Erythroblast (primary cell): Measurements from ENCODE around the gene IRX2.

Experiments
- DNase-seq, 2 experiments: peaks; one replicate each; lab custom pipeline; 2025; lab: John Stamatoyannopoulos, UW
- GATA1 ChIP-seq: IDR thresholded peaks from 2 replicates; pipeline ENCODE4 v1.6.1; 2011; ENCODE audit warnings: low read depth, mild to moderate bottlenecking, control low read depth, low read length, moderate library complexity
- POLR2A ChIP-seq: IDR thresholded peaks from 2 replicates; pipeline ENCODE4 v1.6.1; 2011; ENCODE audit warnings: mild to moderate bottlenecking, low read length

The IRX2 gene

DNA sequence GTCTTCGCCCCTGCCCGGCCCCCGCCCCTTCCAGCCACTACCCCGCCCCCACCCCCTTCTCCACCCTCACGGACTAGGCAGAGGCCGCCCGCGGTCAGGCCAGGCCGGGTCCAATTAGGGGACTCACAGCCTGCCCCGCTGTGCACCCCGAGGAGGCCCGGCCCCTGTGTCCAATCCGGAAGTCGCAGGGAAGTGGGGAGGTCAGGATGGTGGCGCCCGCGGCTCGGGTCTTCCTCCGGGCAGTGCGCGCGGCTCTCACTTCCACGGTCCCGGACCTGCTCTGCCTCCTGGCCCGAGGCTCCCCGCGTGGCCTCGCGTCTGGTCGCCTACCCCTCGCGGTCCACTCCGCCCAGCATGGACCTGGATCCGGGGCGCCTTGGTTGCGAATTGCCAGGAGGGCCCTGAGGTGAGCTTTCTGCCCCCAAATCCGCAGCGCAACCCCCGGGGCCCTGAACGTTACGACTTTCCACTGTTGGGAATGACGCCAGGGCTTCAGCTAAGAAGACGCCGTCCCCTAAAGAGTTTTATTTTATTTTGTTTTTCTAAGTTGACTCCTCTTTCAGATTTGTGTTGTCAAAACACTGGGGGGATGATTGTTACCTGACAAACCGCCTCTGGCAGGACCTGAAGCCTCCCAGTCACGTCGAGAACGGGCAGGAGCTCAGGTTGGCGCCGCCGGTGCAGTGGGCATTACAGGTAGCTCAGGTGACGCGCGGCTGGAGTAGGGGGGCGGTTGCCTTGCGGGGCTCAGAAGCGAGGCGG, 763 bp upstream of the IRX2 start:
- no peak for TF ChIP-seq POLR2A
- TF ChIP-seq GATA1 = no peak

DNA sequence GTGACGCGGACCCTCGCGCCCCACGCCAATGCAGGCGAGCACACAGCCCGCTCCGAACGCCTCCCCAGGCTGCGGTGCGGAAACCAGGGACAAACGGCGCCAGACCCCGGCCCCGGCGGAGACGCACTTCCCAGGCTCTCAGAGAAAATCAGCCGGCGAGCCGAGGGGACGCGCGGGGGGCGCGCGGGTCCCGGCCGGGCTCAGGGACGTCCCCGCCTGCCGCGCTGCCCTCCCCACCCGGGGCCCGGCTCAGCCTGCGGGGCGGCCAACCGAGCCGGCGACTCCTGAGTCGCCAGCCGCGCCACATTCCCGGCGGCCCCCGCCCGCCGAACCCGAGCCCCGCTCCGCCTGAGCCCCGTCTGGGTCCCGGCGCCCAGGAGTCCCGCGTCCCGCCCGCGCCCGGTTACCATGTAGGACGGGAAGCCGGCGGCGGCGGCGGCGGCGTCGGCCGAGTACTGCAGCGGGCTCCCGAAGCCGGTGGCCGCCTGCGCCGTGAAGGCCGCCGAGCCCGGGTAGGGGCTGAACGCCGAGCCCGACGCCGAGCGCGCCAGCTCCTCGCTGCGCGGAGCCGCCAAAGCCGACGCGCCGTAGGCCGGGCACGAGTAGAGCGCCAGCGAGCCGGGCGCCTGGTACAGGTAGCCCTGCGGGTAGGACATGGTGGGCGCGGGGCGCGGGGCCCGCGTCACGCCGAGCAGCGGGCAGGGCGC, 566 bp downstream of the IRX2 start:
- DNase-seq = no peak
- TF ChIP-seq POLR2A (no peak), GATA1 (no peak)

More for the DNA sequence above, 763 bp upstream of the IRX2 start:
- DNase-seq = no peak

DNA sequence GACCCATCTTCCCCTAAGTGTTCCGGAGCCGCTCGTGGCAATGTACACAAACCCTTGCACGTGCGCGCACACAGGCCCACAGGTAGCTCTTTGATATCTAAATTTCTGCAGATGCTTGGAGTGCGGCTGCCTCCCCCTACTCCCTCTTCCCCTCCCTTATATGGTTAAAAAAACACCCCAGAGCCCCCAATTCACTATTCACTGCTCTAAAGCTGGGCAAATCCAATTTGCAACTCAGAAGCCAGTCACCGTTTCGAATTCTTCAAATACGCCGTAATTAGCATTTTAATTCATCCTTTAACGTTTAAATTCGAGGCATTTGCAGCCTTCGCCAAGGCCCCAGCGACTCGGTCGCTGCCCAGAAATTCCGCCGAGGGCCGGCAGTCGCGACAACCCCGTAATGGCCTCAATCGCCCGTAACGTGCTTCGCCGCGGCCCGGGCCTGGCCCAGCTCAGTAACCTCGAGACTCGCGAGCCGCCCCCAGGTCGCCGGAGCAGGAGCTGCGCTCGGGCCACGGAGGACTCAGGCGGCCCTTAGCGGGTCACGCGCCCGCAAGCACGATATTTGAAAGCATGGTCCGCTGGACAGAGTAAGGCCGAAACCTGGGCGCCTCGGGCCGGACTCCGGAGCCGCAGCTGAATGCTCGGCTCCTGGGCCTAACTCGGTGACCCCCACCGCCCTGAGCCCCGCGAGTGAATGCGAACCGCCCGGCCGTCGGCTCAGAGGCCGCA, 1.3 kb downstream of the IRX2 start:
- DNase-seq = no peak

DNA sequence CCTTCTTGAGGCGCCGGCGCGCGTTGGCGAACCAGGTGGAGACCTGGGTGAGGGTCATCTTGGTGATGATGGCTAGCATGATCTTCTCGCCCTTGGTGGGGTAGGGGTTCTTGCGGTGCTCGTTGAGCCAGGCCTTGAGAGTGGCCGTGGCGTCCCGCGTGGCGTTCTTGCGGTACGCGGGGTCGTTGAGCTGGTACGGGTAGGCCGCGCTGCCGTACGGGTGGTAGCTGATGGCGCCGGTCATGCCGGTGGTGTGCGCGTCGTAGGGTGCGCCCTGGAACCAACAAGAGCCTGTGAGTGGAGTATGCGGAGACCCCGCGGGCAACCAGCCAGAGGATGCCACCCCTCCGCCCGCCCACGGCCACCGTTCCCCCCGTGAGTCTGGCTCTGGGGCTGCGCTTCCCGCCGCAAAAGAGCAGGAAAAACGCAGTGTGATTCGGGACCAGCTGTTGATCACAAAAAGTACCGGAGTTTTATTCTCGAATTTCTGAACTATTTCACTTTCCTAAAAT, 1.9 kb downstream of the IRX2 start:
- no peak for TF ChIP-seq GATA1
- no peak for TF ChIP-seq POLR2A
- no peak for DNase-seq

More for the DNA sequence above, 1.3 kb downstream of the IRX2 start:
- TF ChIP-seq GATA1 (no peak), POLR2A (no peak)

DNA sequence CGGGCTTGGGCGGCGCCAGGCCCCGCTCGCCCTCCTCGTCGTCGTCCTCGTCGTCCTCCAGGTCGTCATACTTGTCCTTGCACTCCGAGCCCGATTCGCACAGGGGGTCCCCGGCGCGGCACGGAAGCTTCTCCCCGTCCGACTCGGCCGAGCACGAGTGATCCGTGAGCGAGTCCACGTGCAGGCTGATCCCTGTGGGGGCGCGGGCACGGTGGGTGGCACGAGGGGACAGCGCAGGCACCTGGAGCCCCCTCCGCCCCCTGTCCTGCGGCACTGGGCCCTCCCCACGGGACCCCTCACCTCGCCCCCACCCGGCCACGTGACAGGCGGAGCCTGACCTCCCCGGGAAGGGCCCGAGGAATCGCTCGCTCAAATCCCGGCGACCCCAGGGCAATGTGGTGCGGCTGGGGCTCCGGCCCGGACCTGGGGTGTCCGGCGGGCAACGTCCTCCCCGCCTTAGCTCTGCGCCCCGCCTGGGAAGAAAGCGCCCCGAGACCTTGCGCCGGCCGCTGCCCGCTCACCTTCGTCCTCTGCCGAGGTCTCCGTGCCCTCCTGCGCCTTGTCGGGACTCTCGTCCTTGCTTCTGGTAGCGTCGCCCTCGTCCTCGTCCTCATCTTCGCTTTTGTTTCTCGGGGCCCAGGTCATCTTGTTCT, 2.5 kb downstream of the IRX2 start:
- DNase-seq = no peak
- no peak for TF ChIP-seq POLR2A
- no peak for TF ChIP-seq GATA1

DNA sequence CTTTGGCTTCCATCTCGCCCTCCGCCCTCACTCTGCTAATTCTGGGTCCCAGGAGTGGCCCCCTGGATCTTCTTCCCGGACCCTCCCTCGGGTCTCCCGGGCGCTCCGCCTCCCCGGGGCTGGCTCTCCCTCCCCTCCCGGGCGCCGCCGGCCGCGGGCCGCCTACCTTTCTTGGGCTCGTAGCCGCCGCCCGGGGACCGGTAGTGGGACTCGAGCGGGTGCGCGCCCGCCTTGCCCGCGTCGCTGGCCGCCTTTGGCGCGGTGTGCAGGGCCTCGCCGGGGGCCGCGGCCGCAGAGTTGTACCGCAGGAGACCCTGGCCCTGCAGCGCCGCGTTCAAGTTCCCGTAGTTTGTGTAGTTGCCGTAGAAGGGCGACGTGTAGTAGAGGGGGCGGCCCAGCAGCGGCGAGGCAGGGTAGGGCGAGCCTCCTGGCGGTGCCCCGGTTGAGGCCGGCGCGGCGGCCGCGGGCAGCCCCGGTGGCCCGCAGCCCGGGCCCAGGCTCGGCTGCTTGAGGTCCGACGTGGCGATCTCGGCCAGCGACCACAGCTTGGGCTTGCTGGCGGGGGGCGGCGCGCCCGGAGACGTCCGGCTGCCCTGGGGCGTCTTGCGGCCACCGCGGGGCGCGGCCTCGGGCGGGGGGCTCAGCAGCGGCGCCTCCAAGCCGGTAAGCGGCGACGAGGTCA, 3.2 kb downstream of the IRX2 start:
- no peak for TF ChIP-seq GATA1
- no peak for TF ChIP-seq POLR2A
- no peak for DNase-seq

DNA sequence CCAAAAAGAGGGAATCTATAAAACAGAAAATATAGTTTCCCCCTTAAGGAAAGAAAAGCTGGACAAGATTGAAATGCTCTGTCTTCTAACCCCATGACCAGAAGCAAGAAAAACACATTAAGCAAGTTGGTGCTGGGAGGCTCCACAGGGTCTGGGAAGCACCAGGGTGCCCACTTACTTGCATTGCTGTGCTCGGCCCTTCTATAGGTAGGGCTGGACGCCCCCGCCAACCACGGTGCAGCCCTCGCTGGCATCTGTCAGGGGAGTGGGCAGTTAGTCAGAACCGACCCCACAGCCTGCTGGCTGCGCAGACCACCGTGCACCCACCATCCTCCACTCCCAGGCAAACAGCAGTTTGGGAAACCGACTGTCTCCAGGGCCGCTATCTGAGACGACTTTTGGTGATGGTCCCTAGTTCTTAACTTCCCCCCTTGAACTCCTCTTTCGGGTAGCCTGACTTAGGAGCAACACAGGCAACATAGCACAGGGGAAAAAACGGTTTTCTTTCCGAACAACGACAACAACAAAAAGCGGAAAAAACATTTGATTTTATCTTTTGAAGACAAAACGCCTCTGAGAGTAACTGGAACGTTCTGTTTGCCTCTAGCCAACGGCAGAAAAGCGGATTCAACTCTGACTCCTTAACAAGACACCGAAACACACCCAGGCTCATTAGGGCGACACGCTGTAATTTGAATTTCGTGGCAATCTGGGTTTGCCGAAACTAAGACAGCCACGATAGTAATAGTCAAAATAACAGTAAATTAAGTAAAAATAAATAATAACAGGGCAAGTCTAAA, 3.9 kb downstream of the IRX2 start:
- no peak for TF ChIP-seq GATA1
- no peak for TF ChIP-seq POLR2A
- DNase-seq = no peak

DNA sequence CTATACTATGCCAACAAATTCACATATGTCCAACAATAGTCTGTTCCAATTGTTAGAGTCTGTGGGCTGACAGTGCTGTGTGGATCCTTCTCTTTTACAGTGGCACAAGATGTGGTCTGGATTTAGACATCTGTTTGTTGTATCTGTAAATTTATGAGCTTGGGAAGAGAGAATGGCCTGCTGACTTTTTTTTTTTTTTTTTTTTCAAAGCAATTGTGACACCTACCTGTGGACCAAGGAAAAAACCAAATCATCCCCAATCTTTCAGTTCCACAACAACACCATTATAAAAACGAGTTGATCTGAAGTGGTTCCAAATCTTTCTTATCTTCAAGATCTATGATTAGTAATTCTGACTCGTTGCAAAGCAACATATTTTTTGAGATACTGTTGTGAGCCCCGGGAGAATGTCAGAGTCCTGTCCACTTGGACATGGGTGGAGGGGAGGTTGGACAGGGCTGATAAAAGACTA, 4.9 kb downstream of the IRX2 start:
- DNase-seq = no peak

DNA sequence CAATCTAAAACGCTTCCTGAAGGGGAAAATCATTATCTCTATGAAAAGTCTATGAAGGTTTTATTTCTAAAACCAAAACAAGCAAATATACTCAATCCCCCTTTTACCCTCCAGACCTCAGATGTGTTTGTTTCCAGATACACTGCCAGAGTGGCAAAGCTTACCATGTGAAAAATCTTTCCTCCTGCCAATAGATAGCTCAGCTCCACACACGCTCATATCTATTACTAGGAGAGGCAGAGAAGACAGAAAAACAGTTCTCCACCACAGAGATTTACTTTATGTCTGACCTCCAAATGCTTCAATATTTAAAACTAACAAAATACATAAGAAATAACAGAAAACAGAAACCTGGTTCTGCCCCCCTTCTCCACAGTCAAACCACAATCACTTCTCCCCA, 7.0 kb downstream of the IRX2 start:
- DNase-seq = no peak
- TF ChIP-seq POLR2A = no peak
- TF ChIP-seq GATA1 = no peak

More for the DNA sequence above, 4.9 kb downstream of the IRX2 start:
- no peak for TF ChIP-seq POLR2A
- TF ChIP-seq GATA1 = no peak

DNA sequence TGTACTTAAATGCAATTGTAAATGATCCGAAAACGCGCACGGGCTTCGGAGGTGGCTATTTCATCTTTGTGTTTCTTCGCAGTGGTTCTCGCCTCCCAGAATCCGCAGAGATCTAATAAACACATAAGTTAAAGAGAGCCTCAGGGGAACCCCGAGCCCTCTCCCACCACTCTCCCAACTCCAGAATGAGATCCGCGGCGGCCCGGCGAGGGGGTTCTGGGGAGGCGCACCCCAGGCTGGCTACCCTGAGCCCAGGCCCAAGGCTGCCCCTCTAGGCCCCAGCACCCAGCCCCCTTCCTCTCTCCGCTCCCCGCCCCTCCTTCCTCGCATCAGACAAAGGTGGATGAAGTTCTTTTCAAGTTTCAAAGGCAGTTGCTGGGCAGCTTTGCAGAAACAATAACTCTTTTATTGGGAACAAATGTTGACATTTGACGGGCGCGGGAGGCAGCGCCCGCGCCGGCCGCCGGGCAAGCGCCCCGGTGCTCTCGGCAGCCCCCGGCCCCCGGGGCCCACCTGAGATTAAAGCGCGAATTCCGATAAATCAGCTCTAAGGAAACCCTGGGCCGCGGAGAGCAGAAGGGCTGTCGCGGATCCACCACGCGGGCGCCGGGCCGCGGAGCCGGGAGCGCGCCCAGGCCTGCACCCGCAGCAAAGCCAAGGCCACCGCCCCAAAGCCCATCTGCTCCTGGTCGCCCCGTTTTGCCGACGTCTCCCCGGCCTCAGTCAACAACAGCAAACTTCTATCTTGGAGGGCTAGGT, 8.4 kb downstream of the IRX2 start:
- no peak for TF ChIP-seq GATA1
- TF ChIP-seq POLR2A = no peak

DNA sequence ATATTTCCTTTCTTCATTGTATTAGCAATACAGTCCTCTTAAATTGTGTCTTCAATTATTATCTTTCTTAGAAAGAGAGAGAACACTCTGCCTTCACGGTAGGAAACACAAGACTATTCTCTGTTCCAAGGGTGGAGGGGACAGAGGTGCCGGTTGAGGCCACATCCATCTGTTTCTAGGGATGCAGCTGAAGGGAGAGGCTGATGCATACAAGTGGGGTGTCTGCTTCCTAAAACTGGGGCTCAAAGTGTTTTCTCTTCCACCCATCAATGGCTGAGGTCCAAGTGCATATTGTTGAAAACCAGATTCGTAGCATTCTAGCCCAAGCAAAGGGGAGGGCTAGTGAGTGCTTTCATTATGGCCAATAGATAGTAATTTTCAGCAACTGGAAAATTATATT, 9.5 kb downstream of the IRX2 start:
- no peak for TF ChIP-seq POLR2A
- TF ChIP-seq GATA1 = no peak
- no peak for DNase-seq

More for the DNA sequence above, 8.4 kb downstream of the IRX2 start:
- DNase-seq = no peak
